ENCODE data around the gene SLC26A4. TPM values are rescaled to one million over a fixed set of nuclear protein-coding genes. Genes with fewer than 3 reads are reported as not detected.

SLC26A4 gene
- total and polyA plus RNA-seq, 4 donors = 0.28 to 8.7 (median 3.7) TPM

- ATAC-seq (ENCODE audit: insufficient read depth, low FRiP score) (no peak), DNase-seq (no peak)
- 74 to 82% methylated on average over 3 of the region's 3 CpGs for WGBS, 2 donors
- H3K4me1 ChIP-seq (ENCODE audit: control insufficient read depth in 5 of 5, insufficient read depth in 5 of 5, low read length in 5 of 5) = no peaks in the 10 kb centered on the region
- no peak for TF ChIP-seq CTCF (IDR thresholded peaks at IDR 0.05; ENCODE audit: control extremely low read depth, extremely low read depth)
- no peak overlapping the region for H3K4me3 ChIP-seq
- no peaks in the 10 kb centered on the region for H3K36me3 ChIP-seq (ENCODE audit: control insufficient read depth in 4 of 4, insufficient read depth in 4 of 4, low read length in 4 of 4)
- no peak overlapping the region for H3K9ac ChIP-seq (ENCODE audit: insufficient read depth in 1 of 2, low read length in 2 of 2)
- H3K27me3 ChIP-seq (ENCODE audit: control insufficient read depth in 3 of 3, insufficient read depth in 3 of 3, low read length in 2 of 3) = no peaks in the 10 kb centered on the region
- no peaks in the 10 kb centered on the region for H3K9me3 ChIP-seq (ENCODE audit: control insufficient read depth in 4 of 4, insufficient read depth in 3 of 4, low read length in 3 of 4)
- no peak overlapping the region for H3K27ac ChIP-seq (ENCODE audit: low read depth in 1 of 2, low read length in 1 of 2)
Measured at GRCh38 chr7:107703872-107704271, 43.2 kb downstream of the SLC26A4 start.

- Histone ChIP-seq H3K4me3 (no peak overlapping the region), H3K9me3 (ENCODE audit: control insufficient read depth in 4 of 4, insufficient read depth in 3 of 4, low read length in 3 of 4) (no peaks in the 10 kb centered on the region), H3K36me3 (ENCODE audit: control insufficient read depth in 4 of 4, insufficient read depth in 4 of 4, low read length in 4 of 4) (no peaks in the 10 kb centered on the region), H3K4me1 (ENCODE audit: control insufficient read depth in 5 of 5, insufficient read depth in 5 of 5, low read length in 5 of 5) (no peaks in the 10 kb centered on the region), H3K9ac (ENCODE audit: insufficient read depth in 1 of 2, low read length in 2 of 2) (no peak overlapping the region), H3K27ac (ENCODE audit: low read depth in 1 of 2, low read length in 1 of 2) (no peak overlapping the region), H3K27me3 (ENCODE audit: control insufficient read depth in 3 of 3, insufficient read depth in 3 of 3, low read length in 2 of 3) (no peaks in the 10 kb centered on the region)
- DNase-seq (no peak), ATAC-seq (ENCODE audit: insufficient read depth, low FRiP score) (no peak)
- TF ChIP-seq CTCF (IDR thresholded peaks at IDR 0.05; ENCODE audit: control extremely low read depth, extremely low read depth) = no peak
- WGBS, 2 donors = 95% methylated on average over 2 of the region's 2 CpGs
Measured at GRCh38 chr7:107708956-107709355, 48.3 kb downstream of the SLC26A4 start.

- no peak for ATAC-seq (ENCODE audit: insufficient read depth, low FRiP score)
- no peaks in the 10 kb centered on the region for H3K9me3 ChIP-seq (ENCODE audit: control insufficient read depth in 4 of 4, insufficient read depth in 3 of 4, low read length in 3 of 4)
- H3K27ac ChIP-seq (ENCODE audit: low read depth in 1 of 2, low read length in 1 of 2) = no peak overlapping the region
- H3K27me3 ChIP-seq (ENCODE audit: control insufficient read depth in 3 of 3, insufficient read depth in 3 of 3, low read length in 2 of 3) = no peaks in the 10 kb centered on the region
- 65 to 84% methylated on average over 1 of the region's 1 CpG for WGBS, 2 donors
- no peaks in the 10 kb centered on the region for H3K36me3 ChIP-seq (ENCODE audit: control insufficient read depth in 4 of 4, insufficient read depth in 4 of 4, low read length in 4 of 4)
- H3K4me1 ChIP-seq (ENCODE audit: control insufficient read depth in 5 of 5, insufficient read depth in 5 of 5, low read length in 5 of 5) = no peaks in the 10 kb centered on the region
- no peak for TF ChIP-seq CTCF (IDR thresholded peaks at IDR 0.05; ENCODE audit: control extremely low read depth, extremely low read depth)
- H3K4me3 ChIP-seq = no peak overlapping the region
- no peak overlapping the region for H3K9ac ChIP-seq (ENCODE audit: insufficient read depth in 1 of 2, low read length in 2 of 2)
- no peak for DNase-seq
Measured at GRCh38 chr7:107711301-107711700, 50.7 kb downstream of the SLC26A4 start.

GRCh38 chr7:107712025-107712424 lies 51.4 kb downstream of the SLC26A4 start:
- Histone ChIP-seq H3K27me3 (ENCODE audit: control insufficient read depth in 3 of 3, insufficient read depth in 3 of 3, low read length in 2 of 3) (no peaks in the 10 kb centered on the region), H3K36me3 (ENCODE audit: control insufficient read depth in 4 of 4, insufficient read depth in 4 of 4, low read length in 4 of 4) (no peaks in the 10 kb centered on the region), H3K9ac (ENCODE audit: insufficient read depth in 1 of 2, low read length in 2 of 2) (no peak overlapping the region), H3K4me3 (no peak overlapping the region), H3K4me1 (ENCODE audit: control insufficient read depth in 5 of 5, insufficient read depth in 5 of 5, low read length in 5 of 5) (no peaks in the 10 kb centered on the region), H3K27ac (ENCODE audit: low read depth in 1 of 2, low read length in 1 of 2) (no peak overlapping the region), H3K9me3 (ENCODE audit: control insufficient read depth in 4 of 4, insufficient read depth in 3 of 4, low read length in 3 of 4) (no peaks in the 10 kb centered on the region)
- 71 to 89% methylated on average over 1 of the region's 1 CpG for WGBS, 2 donors
- ATAC-seq (ENCODE audit: insufficient read depth, low FRiP score) (peak; percentile 59), DNase-seq (no peak)
- no peak for TF ChIP-seq CTCF (IDR thresholded peaks at IDR 0.05; ENCODE audit: control extremely low read depth, extremely low read depth)
